ENCODE measurements around the gene DDX60. TPM values are rescaled to one million over a fixed set of nuclear protein-coding genes. Genes with fewer than 3 reads are reported as not detected.

DDX60 gene
- total and polyA plus RNA-seq, 10 of the 15 experiments (the other 5 are each of a cell fraction or from before 2014, with no cell fraction given) = 2.7 to 28.4 (median 6.3) TPM

DNA sequence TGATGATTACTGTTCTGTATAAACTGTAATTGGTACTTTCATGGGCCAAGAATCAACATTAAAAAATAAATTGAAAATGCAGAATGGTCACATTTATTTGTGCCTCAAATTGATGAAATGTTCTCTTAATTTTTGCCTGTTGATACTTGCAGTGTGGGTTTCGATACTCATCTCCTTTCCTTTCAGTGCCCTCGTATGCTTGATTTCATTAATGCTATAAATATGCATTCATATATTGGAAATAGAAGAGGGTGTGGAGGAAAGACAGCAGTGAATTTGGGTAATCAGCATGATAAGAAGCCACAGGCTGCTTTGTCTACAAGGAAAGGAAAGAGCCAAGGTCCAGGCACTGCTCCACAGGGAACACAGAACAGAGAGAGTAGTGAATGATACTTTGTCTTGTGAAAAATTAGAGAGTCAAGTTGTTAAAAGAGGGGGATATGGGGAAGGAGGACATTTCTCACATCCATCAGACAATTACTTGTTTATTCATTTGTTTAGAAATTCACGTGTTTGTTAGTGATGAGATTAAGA, 1.0 kb upstream of the DDX60 start (continued):
- TF ChIP-seq CBX3 (IDR thresholded peaks at IDR 0.05; ENCODE audit: borderline replicate concordance, low read depth) (no peak), EGR1 (IDR thresholded peaks at IDR 0.05; ENCODE audit: borderline replicate concordance in 1 of 2, low read depth in 2 of 2, low read length in 2 of 2) (no peak), STAT3 (IDR thresholded peaks at IDR 0.05; ENCODE audit: low read depth, low read length) (no peak)
- TF ChIP-seq, protein P1, sequence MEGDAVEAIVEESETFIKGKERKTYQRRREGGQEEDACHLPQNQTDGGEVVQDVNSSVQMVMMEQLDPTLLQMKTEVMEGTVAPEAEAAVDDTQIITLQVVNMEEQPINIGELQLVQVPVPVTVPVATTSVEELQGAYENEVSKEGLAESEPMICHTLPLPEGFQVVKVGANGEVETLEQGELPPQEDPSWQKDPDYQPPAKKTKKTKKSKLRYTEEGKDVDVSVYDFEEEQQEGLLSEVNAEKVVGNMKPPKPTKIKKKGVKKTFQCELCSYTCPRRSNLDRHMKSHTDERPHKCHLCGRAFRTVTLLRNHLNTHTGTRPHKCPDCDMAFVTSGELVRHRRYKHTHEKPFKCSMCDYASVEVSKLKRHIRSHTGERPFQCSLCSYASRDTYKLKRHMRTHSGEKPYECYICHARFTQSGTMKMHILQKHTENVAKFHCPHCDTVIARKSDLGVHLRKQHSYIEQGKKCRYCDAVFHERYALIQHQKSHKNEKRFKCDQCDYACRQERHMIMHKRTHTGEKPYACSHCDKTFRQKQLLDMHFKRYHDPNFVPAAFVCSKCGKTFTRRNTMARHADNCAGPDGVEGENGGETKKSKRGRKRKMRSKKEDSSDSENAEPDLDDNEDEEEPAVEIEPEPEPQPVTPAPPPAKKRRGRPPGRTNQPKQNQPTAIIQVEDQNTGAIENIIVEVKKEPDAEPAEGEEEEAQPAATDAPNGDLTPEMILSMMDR (IDR thresholded peaks at IDR 0.05 in 2 of 3, conservative IDR thresholded peaks at IDR 0.05 in 1 of 3; ENCODE audit: control insufficient read depth in 2 of 3, extremely low read depth in 1 of 3, insufficient read depth in 1 of 3, low read depth in 3 of 3, low read length in 3 of 3) = no peak

DNA sequence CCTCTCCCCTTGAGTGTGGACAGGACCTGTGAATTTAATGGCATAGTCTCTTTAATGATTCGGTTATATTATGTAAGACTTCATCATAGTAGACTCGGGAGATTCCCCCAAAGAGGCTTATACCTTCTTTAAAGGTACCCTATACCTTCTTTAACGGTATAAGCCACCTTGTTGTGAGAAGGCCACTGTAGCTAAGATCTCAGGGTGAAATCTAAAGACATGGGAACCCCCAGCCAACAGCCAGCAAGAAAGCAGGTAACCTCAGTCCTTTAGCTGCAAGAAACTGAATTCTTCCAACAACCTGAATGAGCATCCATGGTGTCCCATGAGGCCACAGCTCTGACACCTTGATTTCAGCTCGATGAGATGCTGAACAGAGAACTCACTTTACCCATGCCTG, 931 bp downstream of the DDX60 start:
- POLR2A ChIA-PET = interaction anchor here (0.6 to 0.9 kb wide), 2 partner anchors 170 to 1046 kb away, joined by 3 read pairs; no protein-coding TSS in a partner anchor
- 59% methylated on average over 4 of the region's 4 CpGs for WGBS (ENCODE audit: insufficient coverage, insufficient replicate concordance, low lambda C conversion rate, missing lambda C conversion rate)

More for the DNA sequence above, 931 bp downstream of the DDX60 start:
- in situ Hi-C loops (cut with MboI) (no loop called here), intact Hi-C loops (cut with micrococcal nuclease; ENCODE audit: unreplicated experiment) (loop anchor here (5.0 to 10.0 kb wide), 2 partner anchors 165 to 337 kb away; partner anchors contain the start of gene DDX60L)
- ChIA-PET CTCF (interaction anchor here (0.6 to 1.0 kb wide), 3 partner anchors 10 to 606 kb away, joined by 3 to 6 read pairs (median 3); no protein-coding TSS in a partner anchor), SMC1A (ENCODE audit: uncharacterized antibody, unreplicated experiment) (interaction anchor here (0.9 to 3.0 kb wide), 11 partner anchors 8 to 161 kb away, joined by 3 to 15 read pairs (median 3); no protein-coding TSS in a partner anchor), RAD21 (ENCODE audit: unreplicated experiment) (interaction anchor here (0.8 to 1.4 kb wide), 8 partner anchors 9 to 179 kb away, joined by 3 to 4 read pairs (median 3); partner anchors contain the start of gene PALLD)
- TF ChIP-seq PAX8 (IDR thresholded peaks at IDR 0.05) (no peak), RELA (IDR thresholded peaks at IDR 0.05; ENCODE audit: borderline replicate concordance, partially characterized antibody) (no peak), YY1 (IDR thresholded peaks at IDR 0.05; ENCODE audit: low read depth, low read length) (0 out of 2 replicates have a peak, but pooled peaks have one; percentile 33), POLR2AphosphoS5 (IDR thresholded peaks at IDR 0.05; ENCODE audit: low read length) (0 out of 2 replicates have a peak, but pooled peaks have one; percentile 18)
- TF ChIP-seq, protein P2, sequence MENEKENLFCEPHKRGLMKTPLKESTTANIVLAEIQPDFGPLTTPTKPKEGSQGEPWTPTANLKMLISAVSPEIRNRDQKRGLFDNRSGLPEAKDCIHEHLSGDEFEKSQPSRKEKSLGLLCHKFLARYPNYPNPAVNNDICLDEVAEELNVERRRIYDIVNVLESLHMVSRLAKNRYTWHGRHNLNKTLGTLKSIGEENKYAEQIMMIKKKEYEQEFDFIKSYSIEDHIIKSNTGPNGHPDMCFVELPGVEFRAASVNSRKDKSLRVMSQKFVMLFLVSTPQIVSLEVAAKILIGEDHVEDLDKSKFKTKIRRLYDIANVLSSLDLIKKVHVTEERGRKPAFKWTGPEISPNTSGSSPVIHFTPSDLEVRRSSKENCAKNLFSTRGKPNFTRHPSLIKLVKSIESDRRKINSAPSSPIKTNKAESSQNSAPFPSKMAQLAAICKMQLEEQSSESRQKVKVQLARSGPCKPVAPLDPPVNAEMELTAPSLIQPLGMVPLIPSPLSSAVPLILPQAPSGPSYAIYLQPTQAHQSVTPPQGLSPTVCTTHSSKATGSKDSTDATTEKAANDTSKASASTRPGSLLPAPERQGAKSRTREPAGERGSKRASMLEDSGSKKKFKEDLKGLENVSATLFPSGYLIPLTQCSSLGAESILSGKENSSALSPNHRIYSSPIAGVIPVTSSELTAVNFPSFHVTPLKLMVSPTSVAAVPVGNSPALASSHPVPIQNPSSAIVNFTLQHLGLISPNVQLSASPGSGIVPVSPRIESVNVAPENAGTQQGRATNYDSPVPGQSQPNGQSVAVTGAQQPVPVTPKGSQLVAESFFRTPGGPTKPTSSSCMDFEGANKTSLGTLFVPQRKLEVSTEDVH (IDR thresholded peaks at IDR 0.05; ENCODE audit: low read depth, partially characterized antibody) = no peak
- TF ChIP-seq, protein P3, sequence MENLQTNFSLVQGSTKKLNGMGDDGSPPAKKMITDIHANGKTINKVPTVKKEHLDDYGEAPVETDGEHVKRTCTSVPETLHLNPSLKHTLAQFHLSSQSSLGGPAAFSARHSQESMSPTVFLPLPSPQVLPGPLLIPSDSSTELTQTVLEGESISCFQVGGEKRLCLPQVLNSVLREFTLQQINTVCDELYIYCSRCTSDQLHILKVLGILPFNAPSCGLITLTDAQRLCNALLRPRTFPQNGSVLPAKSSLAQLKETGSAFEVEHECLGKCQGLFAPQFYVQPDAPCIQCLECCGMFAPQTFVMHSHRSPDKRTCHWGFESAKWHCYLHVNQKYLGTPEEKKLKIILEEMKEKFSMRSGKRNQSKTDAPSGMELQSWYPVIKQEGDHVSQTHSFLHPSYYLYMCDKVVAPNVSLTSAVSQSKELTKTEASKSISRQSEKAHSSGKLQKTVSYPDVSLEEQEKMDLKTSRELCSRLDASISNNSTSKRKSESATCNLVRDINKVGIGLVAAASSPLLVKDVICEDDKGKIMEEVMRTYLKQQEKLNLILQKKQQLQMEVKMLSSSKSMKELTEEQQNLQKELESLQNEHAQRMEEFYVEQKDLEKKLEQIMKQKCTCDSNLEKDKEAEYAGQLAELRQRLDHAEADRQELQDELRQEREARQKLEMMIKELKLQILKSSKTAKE (IDR thresholded peaks at IDR 0.05; ENCODE audit: low read depth, poor library complexity, severe bottlenecking) = no peak
- Histone ChIP-seq H3K9me3 (replicated peaks; ENCODE audit: control insufficient read depth, insufficient read depth, low read length) (no peaks in the 10 kb centered on the region), H3K4me3 (peak overlapping the region; percentile 84), H3K27me3 (replicated peaks in 1 of 2; ENCODE audit: control insufficient read depth in 2 of 2, insufficient read depth in 2 of 2, low read length in 1 of 2) (no peaks in the 10 kb centered on the region), H3K9ac (ENCODE audit: control insufficient read depth, insufficient read depth, low read length) (peak overlapping the region; percentile 94), H2AFZ (ENCODE audit: control insufficient read depth, low read depth, low read length) (peak overlapping the region; percentile 81; the same call in 1 of the 2 replicates), H4K20me1 (ENCODE audit: control insufficient read depth, insufficient read depth) (no peaks in the 10 kb centered on the region), H3K79me2 (ENCODE audit: control insufficient read depth, insufficient read depth, low read length) (peaks cover 2% of the 10 kb centered on the region), H3K36me3 (ENCODE audit: control insufficient read depth in 2 of 2, insufficient read depth in 2 of 2, low read length in 1 of 2) (no peaks in the 10 kb centered on the region), H3K27ac (ENCODE audit: control insufficient read depth, insufficient read depth) (peak overlapping the region; percentile 89), H3K4me2 (ENCODE audit: control insufficient read depth, insufficient read depth) (peak overlapping the region; percentile 90), H3K4me1 (ENCODE audit: control insufficient read depth, insufficient read depth, low read length) (peaks cover 3% of the 10 kb centered on the region; the same call in 1 of the 2 replicates)
- no peak for FAIRE-seq
- BruUV-seq (replicated peaks) = no TSS peak
- peak; percentile 31 for ATAC-seq
- no peak for DNase-seq (ENCODE audit: low read depth, low spot score)
